Measurements from ENCODE around the gene WNK4. TPM values are rescaled to one million over a fixed set of nuclear protein-coding genes. Genes with fewer than 3 reads are reported as not detected.
A peak's percentile ranks its signal among the peaks of the same experiment; 100 is the strongest.
"Not testable (repeated sequence)": the region's sequence is repeated elsewhere in the genome, so short reads cannot be mapped to it uniquely, and the experiment has no call there.

WNK4 gene
- total RNA-seq, result 10 to 100 TPM; 32.7 to 41.2 TPM
- long read RNA-seq, partial matches to known transcripts, result 5 of 8 reads
- long read RNA-seq, other reads (novel, unspliced or antisense), result 3 of 8 reads

GRCh38 chr17:42779936-42780850, at the start of gene WNK4:
Gene WNK4 (plus strand): TSS chr17:42780610. CDS start chr17:42780699, 89 bp downstream.
- DNase-seq, result peak; percentile 77 to 89
- intact Hi-C loops (cut with DNase I, micrococcal nuclease), result no loop called here
- ATAC-seq, result peak; percentile 71

- ATAC-seq (no peak), DNase-seq (no peak)
- intact Hi-C loops (cut with DNase I, micrococcal nuclease), result no loop called here
Observed at GRCh38 chr17:42740699-42741098, 39.7 kb upstream of the WNK4 start.

GRCh38 chr17:42742916-42743315, 37.5 kb upstream of the WNK4 start:
- ATAC-seq; DNase-seq; intact Hi-C loops (cut with DNase I, micrococcal nuclease): not testable (repeated sequence)

GRCh38 chr17:42743595-42744282, 36.7 kb upstream of the WNK4 start:
- ATAC-seq, result no peak
- intact Hi-C loops (cut with DNase I, micrococcal nuclease), result no loop called here

GRCh38 chr17:42744283-42744805, 36.1 kb upstream of the WNK4 start:
- DNase-seq (peak; percentile 74 to 81), ATAC-seq (peak; percentile 82)
- intact Hi-C loops (cut with DNase I, micrococcal nuclease), result no loop called here

More at GRCh38 chr17:42743595-42744282, 36.7 kb upstream of the WNK4 start:
- DNase-seq, result no peak

- peak; percentile 96 for ATAC-seq
- intact Hi-C loops (cut with DNase I, micrococcal nuclease), result no loop called here
- peak; percentile 84 to 89 for DNase-seq
Observed at GRCh38 chr17:42744806-42745617, 35.4 kb upstream of the WNK4 start, which contains the start of gene EZH1. Gene EZH1 (minus strand): TSS chr17:42745040. CDS start chr17:42728941, 16,099 bp downstream.

GRCh38 chr17:42748202-42748907, 32.1 kb upstream of the WNK4 start:
- ATAC-seq, result no peak
- intact Hi-C loops (cut with DNase I, micrococcal nuclease), result no loop called here
- no peak for DNase-seq

- ATAC-seq, result no peak
- DNase-seq, result no peak
- intact Hi-C loops (cut with DNase I, micrococcal nuclease), result no loop called here
Observed at GRCh38 chr17:42748908-42749798, 31.3 kb upstream of the WNK4 start.

- DNase-seq (no peak), ATAC-seq (no peak)
- intact Hi-C loops (cut with DNase I, micrococcal nuclease), result no loop called here
Observed at GRCh38 chr17:42750739-42751344, 29.6 kb upstream of the WNK4 start.

GRCh38 chr17:42751628-42752027, 28.8 kb upstream of the WNK4 start:
- intact Hi-C loops (cut with DNase I, micrococcal nuclease), result no loop called here
- ATAC-seq (no peak), DNase-seq (no peak)

GRCh38 chr17:42754782-42755181, 25.6 kb upstream of the WNK4 start:
- DNase-seq, result peak in 1 of 2 donors; percentile 32
- intact Hi-C loops (cut with DNase I, micrococcal nuclease), result no loop called here

GRCh38 chr17:42759982-42760651, 20.3 kb upstream of the WNK4 start:
- intact Hi-C loops (cut with DNase I, micrococcal nuclease), result loop anchor here in 1 of 2 donors (5.0 kb wide), 1 partner anchor 38 kb away; no protein-coding TSS in a partner anchor
- DNase-seq (no peak), ATAC-seq (no peak)

More at GRCh38 chr17:42754782-42755181, 25.6 kb upstream of the WNK4 start:
- ATAC-seq, result no peak

GRCh38 chr17:42760652-42761581, 19.5 kb upstream of the WNK4 start, which contains the start of gene RAMP2:
Gene RAMP2 (plus strand): TSS chr17:42761227. CDS start chr17:42761262, 35 bp downstream.
- peak in 1 of 2 donors; percentile 41 for DNase-seq
- intact Hi-C loops (cut with DNase I, micrococcal nuclease), result loop anchor here in 1 of 2 donors (5.0 kb wide), 1 partner anchor 39 kb away; no protein-coding TSS in a partner anchor
- peak; percentile 67 for ATAC-seq

- DNase-seq (no peak), ATAC-seq (no peak)
- intact Hi-C loops (cut with DNase I, micrococcal nuclease), result loop anchor here in 1 of 2 donors (5.0 kb wide), 1 partner anchor 39 kb away; no protein-coding TSS in a partner anchor
Observed at GRCh38 chr17:42761638-42762037, 18.8 kb upstream of the WNK4 start.

GRCh38 chr17:42766124-42766523, 14.3 kb upstream of the WNK4 start:
- intact Hi-C loops (cut with DNase I, micrococcal nuclease), result no loop called here
- no peak for ATAC-seq
- DNase-seq, result no peak

Data from left colon (tissue), 2 donors.